Measurements from ENCODE around the gene POU2F2.
"Not testable (repeated sequence)": the region's sequence is repeated elsewhere in the genome, so short reads cannot be mapped to it uniquely, and the experiment has no call there.

The POU2F2 gene

DNA sequence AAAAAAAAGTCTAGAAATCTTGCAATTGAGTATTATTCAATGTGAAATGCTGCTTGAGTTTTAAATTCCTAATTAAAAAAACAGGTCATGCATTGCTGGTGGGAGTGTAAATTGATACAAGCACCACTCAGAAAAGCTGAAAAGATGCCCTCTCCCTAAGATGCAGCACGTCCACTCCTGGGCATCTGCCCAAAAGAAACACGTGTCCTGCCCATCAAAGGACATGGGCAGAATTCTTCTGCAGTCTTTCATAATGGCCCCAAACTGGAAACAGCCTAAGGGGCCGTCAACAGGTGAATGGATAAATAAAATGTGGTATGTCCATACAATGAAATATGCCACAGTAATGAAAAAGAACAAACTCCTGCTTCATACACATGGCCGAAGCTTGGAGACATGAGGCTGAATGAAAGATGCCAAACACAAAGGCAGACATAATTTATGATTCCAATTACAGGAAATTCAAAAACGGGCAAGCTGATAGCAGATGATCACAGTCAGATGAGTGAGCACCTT is 7.8 kb downstream of the POU2F2 start:
- no peak for DNase-seq

DNA sequence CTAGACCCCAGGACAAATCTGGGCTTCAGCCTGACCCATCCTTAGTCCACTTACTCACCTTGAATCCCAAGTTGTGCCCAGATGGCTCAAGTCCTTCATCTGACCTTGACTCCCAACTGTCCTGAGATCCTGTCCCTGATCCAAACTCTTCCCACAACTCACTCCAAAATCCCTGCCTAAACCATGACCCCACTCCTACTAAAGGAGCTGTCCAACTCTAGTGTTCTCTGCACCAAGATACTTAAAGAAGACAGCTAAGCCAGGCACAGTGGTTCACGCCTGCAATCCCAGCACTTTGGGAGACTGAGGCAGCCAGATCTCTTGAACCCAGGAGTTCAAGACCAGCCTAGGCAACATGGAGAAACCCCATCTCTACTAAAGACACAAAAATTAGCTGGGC is 8.5 kb downstream of the POU2F2 start:
- no peak for DNase-seq

DNA sequence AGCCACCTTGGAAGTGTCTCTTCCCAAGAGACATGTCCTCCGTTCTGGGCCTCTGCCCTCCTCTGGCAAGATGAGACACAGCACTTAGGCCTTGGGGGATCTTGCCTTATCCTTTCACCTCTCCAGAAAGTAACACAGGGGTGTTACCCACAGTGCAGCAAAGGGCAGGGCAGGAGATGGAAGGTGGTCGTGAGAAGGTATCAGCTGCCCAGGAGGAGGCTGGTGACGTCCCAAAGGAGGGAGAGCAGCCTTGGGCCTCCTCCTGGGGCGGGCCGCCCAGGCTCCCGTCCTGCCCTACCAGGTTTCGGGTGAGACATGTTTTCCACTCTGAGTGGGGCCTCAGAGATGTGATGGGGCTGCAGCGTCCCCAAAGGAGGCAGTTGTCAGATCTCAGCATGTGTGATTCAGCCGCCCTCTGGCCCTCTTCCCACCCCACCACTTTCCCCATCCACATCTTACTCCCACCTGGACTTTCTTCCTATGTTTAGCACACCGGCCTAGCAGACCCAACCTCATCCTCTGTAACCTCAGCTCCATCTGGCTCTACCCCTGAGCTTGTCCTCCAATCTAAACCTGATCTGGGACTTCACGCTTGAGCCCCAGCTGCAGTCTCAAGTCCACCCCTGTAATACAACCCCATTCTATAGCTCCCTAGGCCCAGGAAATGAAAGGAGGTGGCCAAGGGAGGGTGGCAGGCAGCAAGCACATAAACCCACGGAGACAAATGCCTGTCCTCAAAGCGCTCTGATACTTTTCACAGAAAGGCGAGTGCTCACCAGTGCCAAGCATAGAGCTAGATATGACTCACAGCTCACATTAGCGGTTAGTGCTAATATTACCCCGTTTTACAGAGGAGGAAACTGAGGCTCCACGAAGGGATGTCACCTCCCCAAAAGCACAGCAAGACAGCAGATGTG is 9.3 kb downstream of the POU2F2 start:
- DNase-seq, result peak; percentile 87

DNA sequence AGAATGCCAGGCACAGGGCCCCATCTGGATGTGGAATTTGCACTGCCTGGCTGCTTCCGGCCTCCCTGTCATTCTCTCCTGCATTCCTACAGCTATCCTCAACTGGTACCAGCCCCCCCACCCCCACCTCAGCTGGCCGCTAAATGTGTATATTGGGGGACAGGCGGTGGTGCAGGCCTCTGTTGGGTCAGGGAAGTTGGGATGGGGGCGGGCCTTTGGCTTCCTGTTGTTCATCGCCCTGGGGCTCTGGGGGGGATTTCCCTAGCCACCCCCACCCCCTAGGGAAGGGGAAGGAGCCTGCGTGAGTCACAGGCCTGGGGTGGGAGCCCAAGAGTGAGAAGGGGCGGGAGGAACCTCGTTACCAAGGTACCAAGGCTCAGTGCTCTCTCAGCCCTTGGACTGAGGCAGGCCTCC is 10.6 kb downstream of the POU2F2 start:
- peak; percentile 89 for DNase-seq

DNA sequence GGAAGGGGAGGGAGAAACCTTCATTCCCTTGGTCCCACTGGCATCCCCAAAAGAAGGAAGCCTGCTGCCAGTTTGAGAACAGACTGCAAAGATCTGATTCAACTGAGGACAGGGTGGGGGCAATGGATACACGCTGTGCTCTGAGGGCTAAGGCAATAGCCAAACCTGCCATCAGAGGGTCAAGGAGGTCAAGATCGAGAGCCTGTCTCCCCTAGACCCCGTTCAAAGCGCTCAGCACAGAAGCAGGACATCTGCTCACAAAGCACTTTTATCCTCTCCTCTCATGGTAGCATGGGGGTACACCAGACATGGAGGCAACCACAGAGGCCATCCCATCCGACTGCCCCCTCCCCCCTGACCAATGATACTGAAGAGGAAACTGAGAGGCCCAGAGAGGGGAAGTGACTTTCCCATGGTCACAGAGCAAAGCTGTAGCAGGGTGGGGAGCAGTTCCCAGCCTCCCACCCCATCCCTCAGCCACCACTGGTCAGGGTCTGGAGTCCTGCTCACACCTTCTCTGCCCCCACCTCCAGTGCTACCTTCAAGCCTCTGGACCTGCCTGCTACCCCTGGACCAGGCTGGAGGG is 11.1 kb downstream of the POU2F2 start:
- DNase-seq, result peak; percentile 64

DNA sequence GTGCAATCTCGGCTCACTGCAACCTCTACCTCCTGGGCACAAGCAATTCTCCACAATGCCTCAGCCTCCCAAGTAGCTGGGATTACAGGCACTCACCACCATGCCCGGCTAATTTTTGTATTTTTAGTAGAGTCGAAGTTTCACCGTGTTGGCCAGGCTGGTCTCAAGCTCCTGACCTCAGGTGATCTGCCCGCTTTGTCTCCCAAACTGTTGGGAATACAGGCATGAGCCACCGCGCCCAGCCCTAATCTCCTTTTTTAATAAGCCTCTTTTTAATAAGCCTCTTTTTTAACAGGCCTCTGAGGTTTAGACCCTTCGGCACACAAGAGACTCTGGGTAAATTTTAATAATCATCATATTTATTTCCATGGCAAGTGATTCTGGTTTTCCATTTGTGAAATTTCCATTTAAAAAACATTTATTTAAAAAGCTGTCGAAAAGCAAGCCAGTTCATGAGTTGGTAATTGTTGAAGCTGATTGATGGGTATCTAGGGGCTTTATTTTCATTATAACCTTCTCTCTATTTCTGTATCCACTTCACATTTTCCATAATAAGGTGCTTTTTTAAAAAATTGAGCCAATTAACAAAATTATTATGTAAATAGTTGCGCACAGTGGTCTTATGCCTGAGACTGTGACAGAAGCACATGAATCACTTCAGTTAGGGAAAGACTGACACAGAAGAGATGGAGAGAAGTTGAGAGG is 11.8 kb downstream of the POU2F2 start:
- DNase-seq, result no peak

DNA sequence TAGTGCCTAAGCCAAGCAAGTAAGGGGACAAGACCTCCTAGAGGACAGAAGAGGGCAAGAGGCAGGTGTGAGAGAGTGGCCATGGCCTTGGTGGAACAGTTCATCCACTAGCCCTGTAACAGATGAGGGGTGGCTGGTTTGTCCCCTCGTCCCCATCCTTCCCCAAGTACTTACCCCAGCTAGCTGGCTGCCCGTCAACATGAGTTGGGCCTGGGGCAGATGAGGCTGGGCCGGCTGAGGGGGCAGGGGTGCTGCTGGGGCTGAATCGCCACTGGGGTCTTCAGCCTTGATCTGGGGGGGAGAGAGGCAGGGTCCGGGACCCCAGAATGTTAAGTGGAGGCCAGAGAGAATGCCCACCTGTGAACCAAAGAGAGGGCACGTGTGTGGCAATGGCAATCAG is 15.2 kb downstream of the POU2F2 start:
- no peak for DNase-seq

DNA sequence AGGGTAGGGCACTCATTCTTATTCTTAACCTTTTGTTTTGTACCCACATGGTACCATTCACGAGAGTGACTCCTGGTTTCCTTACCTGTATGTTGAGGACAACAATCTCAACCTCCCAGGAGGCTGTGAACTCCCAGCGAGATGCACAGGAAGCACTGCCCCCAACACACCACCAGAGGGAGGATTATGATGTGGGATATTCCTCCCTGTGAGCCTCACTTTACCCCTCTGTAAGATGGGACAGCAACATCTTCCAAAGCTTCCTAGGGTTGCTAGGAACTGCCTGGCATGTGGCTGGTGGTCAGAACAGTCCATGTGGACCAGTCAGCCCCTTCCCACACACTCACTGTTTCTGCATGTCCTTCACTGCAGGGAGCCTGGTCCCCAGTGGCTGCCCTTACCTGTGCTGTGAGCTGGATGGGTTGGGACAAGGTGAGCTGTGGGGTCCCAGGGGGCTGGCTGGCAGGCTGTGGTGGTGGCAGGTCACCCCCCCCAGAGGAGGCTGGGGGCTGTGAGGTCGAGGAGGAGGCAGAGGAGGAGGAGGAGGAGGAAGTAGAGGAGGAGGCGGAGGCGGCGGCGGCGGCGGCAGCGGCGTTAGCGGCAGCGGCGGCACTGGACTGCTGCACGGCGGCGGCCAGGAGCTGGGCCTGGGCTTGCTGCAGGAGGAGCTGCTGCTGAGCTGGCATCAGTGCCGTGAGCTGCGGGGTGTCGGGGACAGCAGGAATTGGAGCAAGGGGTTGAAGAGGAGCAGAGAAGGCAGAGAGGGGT is 15.8 kb downstream of the POU2F2 start:
- no peak for DNase-seq

DNA sequence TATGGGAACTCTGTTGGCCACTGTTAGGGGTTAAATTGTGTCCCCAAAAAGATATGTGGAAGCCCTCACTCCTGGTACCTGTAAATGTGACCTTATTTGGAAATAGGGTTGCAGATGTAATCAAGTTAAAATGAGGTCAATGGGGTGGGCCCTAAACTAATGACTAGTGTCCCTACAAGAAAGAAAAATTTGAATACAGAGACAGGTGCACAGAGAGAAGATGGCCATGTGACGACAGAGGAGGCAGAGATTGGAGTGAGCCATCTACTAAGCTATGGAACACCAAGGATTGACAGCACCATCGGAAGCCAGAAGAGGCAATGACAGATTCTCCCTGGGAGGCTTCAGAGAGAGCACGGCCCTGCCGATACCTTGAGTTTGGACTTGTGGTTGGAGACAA is 16.5 kb downstream of the POU2F2 start:
- DNase-seq, result no peak

DNA sequence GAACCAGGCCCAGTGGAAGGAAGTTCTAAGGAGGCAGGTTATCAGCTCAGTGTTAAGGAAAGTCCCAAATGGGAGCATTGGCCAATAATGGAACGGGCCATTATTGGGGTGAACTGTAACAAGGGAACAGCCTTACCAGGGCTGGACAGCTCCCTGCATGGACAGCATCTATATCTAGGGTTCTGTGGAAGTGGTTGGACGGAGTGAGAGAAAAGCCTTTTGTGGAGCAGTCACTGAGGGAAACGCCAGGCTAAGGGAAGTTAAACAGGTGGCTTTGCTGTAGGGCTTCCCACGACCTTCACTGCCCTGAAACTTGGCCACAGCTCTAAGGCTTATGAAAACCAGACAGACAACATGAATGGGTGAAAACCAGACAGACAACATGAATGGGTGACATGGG is 17.0 kb downstream of the POU2F2 start:
- DNase-seq, result no peak

DNA sequence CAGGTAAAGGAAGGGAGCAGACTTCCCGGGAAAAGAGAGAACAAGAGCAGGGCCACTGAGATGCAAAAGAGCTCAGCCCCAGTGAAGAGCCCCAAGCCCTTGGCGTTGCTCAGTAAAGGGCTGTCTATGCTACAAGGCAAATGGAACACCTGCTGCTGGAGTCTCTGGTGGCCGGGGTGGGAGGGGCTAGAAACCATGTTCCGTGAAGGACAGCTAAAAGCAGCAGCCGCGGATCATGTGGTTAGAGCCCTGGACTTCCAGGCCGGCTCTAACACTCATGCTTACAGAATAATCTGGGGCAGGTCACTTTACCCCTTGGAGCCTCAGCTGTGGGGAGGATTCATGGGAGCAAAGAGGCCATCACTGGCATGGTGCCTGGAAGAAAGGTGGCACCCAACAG is 17.8 kb downstream of the POU2F2 start:
- no peak for DNase-seq

DNA sequence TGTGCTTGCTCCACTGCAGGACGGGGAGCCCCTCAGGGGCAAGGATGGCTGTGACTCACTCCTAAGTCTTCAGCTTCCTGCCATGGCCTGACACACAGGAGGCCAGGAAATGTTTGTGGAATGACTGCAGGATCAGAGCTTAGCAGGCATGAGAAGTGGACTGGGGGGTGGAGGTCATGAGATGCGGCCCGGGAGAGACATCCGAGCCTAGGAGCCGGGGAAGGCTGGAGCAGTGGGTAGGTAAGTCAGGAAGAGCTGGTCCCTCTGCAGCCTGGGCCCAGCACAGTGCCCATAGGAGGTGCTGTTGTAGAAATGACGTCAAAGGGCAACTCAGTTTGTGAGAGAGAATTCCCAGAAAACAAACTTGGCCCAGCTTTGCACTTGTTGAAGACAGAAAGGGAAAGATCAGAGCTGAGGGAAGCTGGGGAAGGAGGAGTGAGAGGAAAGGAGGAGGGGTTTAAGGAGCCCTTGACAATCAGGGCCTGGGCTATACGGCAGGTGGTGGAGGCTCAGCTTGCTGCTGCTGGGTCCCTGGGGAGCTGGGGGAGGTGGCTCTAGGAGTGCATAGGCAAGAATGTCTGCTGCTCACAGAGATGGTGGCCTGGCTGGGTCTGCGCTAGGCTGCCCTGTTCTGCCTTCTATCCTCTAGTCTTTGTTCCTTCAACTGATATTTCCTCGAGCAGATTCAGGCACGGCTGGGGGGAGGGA is 18.5 kb downstream of the POU2F2 start:
- no peak for DNase-seq

DNA sequence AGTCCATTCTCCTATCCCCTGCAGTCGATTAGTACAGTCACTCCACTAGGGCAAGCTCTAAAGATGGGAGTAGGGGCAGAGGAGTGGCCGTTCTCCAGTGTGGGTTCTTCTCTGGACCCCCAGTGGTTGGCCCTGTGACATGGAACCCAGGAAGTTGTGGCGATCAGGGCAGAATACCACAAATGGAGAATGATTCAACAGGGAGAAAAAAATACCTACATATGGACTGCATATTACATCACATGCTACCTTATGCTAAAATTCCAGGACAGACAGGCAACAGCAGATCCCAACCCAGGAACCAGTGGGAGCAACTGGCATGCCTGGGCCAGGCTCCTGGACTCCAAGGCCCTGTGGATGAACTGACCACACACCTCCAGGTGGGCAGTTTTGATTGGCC is 20.4 kb downstream of the POU2F2 start:
- DNase-seq, result no peak

DNA sequence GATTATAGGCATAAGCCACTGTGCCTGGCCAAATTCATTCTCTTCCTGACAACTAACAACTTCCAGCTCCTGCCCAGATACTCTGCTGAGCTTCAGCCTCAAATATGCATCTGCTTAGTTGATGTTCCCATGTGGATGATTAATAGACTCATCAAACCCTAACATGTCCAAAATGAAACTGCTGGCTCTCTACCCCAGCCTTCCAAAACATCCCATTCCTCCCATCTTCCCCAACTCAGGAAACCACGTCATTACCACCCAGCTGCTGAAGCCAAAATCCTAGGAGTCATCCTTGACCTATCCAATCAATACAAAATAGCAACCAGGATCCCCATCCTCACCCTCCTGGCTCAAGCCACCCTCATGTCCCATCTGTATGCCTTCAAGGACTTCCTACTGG is 20.9 kb downstream of the POU2F2 start:
- no peak for DNase-seq

DNA sequence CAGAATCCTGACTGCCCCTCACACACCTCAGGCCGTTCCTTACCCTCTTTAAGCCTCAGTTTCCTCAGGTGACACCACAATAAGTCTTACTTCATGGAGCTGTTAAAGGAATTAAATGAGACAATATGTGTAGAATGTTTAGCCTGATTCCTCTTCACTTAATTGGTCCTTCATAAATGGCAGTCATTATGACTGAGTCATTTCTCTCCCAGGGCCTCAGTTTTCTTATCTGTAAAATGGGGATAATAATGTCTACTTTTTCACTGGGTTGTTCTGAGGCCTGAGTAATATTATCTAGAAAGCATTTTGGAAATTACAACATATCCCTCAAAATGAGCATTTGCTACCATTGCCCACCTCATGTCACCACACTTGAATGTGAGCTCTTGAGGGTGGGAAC is 21.6 kb downstream of the POU2F2 start:
- no peak for DNase-seq

DNA sequence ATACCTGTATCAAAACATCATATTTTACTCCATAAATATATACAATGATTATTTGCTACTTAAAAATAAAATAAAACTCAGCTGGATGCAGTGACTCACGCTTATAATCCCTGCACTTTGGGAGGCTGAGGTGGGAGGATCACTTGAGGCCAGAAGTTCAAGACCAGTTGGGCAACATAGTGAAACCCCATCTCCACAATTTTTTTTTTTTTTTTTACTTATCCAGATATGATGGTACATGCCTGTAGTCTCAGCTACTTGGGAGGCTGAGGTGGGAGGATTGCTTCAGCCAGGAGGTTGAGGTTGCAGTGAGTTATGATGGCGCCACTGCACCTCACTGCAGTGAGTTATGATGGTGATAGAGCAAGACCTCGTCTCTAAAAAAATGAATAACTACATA is 22.4 kb downstream of the POU2F2 start:
- no peak for DNase-seq

DNA sequence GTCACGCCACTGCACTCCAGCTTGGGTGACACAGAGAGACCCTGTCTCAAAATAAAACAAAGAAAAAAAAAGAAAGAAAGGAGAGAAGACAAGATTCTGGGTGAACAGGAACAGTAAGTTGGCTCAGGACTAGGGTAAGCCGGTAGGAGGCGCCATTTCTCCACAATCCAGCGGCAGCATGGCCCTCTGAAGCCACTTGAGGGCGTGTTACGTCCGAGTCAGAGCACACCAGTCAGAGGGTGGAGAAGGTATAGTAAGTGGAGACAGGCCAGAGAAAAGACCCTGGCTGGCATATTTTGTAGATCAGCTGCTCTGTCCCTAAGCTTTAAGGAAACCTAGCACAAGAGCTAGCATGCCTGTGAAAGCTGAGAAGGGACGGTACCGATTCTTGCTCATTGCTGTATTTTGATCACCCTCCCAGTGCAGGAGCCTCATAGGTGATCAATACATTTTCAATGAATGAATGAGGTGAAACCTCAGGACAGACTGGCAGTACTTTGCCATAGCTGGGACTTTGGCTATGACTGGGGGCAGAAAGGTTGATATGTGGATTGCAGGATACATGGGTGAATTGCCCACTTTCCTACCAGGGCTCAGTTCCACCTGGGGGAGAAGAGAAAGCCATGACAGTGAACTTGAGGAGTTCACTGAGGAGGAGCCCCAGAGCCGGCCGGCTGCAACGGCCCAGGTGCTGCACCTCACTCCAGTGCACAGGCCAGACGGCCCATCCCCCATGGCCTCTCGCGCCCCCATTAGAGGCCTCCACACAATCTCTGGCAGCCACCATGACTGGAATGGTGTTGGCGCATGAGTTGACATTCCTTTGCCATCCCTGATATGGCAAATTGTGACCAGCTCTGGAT is 23.5 kb downstream of the POU2F2 start:
- peak; percentile 95 for DNase-seq

DNA sequence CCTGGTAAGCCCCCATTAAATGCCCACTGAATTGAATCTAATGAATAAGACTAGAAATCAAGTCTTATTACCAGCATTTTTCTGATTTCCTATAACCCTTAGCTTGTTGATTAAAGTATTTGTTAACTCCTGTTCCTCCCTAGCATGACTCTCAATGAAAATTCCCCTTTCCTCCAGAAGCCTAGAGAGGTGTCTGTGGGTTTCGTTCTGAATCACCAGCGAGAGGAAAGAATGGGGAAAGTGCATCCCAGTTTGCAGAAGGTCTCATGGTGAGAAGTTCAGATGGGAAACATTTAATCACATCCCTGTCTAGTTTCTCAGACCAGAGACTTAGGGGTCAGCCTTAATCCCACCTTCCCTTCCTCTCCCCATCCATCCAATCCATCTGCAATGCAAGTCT is 26.9 kb downstream of the POU2F2 start:
- DNase-seq, result no peak

DNA sequence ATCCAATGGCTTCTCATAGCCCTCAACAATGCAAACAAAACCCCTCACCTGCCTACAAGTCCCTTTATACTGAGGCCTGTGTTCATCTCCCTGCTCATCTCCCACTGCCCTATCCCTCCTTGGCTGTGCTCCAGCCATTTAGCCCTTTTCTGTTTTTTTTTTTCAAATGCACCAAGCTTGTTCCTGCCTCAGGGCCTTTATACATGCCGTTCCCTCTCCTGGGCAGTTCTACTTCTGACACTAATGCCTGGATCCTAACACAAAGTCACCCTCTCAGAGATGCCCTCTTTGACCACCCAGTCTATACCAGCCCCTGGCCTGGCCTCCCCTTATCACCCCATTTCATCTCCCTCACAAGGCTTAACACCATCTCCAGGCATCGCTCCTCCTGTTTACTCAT is 29.4 kb downstream of the POU2F2 start:
- DNase-seq, result no peak

DNA sequence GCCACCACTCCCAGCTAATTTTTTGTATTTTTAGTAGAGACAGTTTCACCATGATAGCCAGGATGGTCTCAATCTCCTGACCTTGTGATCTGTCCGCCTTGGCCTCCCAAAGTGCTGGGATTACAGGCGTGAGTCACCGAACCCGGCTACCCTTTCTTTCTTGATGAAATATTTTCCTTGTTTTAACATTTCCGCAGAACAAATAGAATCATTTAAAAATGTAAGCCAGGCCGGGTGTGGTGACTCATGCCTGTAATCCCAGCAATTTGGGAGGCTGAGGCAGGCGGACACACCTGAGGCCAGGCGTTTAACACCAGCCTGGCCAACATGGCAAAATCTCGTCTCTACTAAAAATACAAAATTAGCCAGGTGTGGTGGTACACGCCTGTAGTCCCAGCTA is 32.0 kb downstream of the POU2F2 start:
- DNase-seq, result not testable (repeated sequence)

DNA sequence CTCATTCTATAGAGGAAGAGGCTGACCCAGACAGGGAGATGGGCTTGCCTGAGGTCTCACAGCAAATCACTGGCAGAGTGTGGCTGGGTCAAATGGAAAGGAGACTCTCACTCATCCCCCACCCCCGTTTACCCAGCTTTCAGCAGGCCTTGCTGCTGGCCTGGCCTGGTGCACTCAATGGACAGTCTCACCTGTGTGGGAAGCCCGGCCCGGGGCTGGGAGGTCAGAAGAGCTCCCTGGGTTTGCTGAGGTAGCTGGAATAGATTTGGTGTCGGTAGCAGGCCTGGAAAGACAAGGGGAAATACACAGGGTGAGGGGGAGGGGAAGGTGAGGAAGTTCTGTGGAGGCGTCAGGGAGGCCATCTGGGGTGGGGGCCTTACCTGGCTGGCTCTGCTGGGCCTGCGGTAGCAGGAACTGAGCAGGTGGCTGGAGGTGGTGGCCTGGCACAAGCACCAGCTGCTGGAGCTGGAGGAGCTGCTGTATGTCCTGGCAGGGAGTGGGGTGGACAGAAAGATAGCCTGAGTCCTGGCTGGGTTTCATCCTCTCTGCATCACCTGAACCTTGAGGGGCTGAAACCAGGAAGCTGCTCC is 32.8 kb downstream of the POU2F2 start:
- no peak for DNase-seq
